ENCODE measurements around the gene CDCP1.

DNA sequence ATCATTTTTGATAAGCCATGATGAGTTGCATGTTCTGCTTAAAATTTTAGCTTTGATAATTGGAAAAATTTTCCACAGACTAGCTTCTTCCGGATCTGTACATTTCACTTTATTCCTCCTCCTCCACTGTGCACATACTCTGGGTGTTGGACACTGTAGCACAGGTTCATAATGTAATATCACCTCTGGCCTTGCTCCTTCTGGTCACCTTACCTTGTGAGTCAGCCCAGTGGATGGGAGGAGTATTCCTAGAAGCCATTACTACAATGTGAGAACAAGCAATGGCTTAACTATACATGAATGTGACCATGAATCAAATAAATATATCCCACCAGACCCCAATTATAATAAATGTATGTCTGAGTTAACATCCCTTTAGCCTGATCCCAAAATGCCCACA, 6.1 kb upstream of the CDCP1 start:
- no peak for TF ChIP-seq EGR1 (IDR thresholded peaks at IDR 0.05)
- no peak for TF ChIP-seq TAF1 (IDR thresholded peaks at IDR 0.05; ENCODE audit: low read depth)
- TF ChIP-seq, protein P1, sequence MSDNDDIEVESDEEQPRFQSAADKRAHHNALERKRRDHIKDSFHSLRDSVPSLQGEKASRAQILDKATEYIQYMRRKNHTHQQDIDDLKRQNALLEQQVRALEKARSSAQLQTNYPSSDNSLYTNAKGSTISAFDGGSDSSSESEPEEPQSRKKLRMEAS (IDR thresholded peaks at IDR 0.05), result no peak
- no peak for TF ChIP-seq CREB1 (IDR thresholded peaks at IDR 0.05; ENCODE audit: low read depth)
- TF ChIP-seq FOXM1 (IDR thresholded peaks at IDR 0.05; ENCODE audit: borderline replicate concordance, low read depth), result no peak
- TF ChIP-seq EP300 (IDR thresholded peaks at IDR 0.05; ENCODE audit: borderline replicate concordance), result no peak
- TF ChIP-seq TCF12 (IDR thresholded peaks at IDR 0.05; ENCODE audit: low read depth), result no peak
- no peak for TF ChIP-seq RAD21 (IDR thresholded peaks at IDR 0.05; ENCODE audit: low read depth)
